Measurements from ENCODE around the gene GABRA4. TPM values are rescaled to one million over a fixed set of nuclear protein-coding genes. Genes with fewer than 3 reads are reported as not detected.

Gene GABRA4
- total RNA-seq, 1 experiment from 2014 or later, result not detected

- H3K4me2 ChIP-seq (ENCODE audit: insufficient read depth, insufficient read length, low read length), result no peak overlapping the region
- H3K79me2 ChIP-seq (ENCODE audit: insufficient read depth, low read length), result no peaks in the 10 kb centered on the region
- no peaks in the 10 kb centered on the region for H4K20me1 ChIP-seq (ENCODE audit: control insufficient read depth, insufficient read depth, insufficient read length)
- no peak for TF ChIP-seq CTCF (conservative IDR thresholded peaks at IDR 0.05)
- WGBS (ENCODE audit: extremely low coverage, insufficient read length, low lambda C conversion rate), result no CpG with 5 or more reads among the region's 1 CpG
- no peak overlapping the region for H4K91ac ChIP-seq (ENCODE audit: insufficient read length, low read depth, low read length)
- no peak overlapping the region for H3K27ac Mint-ChIP-seq
- no peak overlapping the region for H2BK20ac ChIP-seq (ENCODE audit: low read depth, low read length, poor library complexity, severe bottlenecking)
- H3K9ac ChIP-seq (ENCODE audit: extremely low read depth, insufficient read length, low read length), result no peak overlapping the region
- no peak overlapping the region for H2BK5ac ChIP-seq (ENCODE audit: insufficient read length, low read length)
- 0 out of 4 replicates have a peak, but pooled peaks cover 0 to 2% of the 10 kb centered on the region in 2 experiments for H3K4me1 Mint-ChIP-seq
- H2AK5ac ChIP-seq (ENCODE audit: insufficient read length, low read length), result no peak overlapping the region
- no peak overlapping the region for H3K56ac ChIP-seq (ENCODE audit: insufficient read length, low read depth, low read length)
- no peak overlapping the region for H2BK120ac ChIP-seq (ENCODE audit: low read depth, low read length, poor library complexity, severe bottlenecking)
- no peak overlapping the region for H3K18ac ChIP-seq (ENCODE audit: insufficient read length, low read depth, low read length)
- H3K36me3 Mint-ChIP-seq (ENCODE audit: insufficient read depth in 1 of 3, low read depth in 3 of 3), result no peaks in the 10 kb centered on the region
- H3K27me3 Mint-ChIP-seq (ENCODE audit: low read depth), result peaks cover 22% of the 10 kb centered on the region
- no peak overlapping the region for H3K23ac ChIP-seq (ENCODE audit: insufficient read length, low read depth, low read length)
- no peak overlapping the region for H3K27ac ChIP-seq (ENCODE audit: insufficient read length, low read depth, low read length)
- no peak overlapping the region for H4K5ac ChIP-seq (ENCODE audit: insufficient read length, low read depth, low read length)
- no peaks in the 10 kb centered on the region for H3K9me3 Mint-ChIP-seq
- no peak overlapping the region for H4K8ac ChIP-seq (replicated peaks; ENCODE audit: insufficient read length, low read depth, low read length)
- H2BK12ac ChIP-seq (ENCODE audit: insufficient read length, low read depth, low read length), result no peak overlapping the region
- H3K27me3 ChIP-seq (ENCODE audit: insufficient read depth, low read length), result peaks cover 1% of the 10 kb centered on the region; the same call in 1 of the 2 replicates
- no peaks in the 10 kb centered on the region for H3K23me2 ChIP-seq (ENCODE audit: insufficient read length, low read depth, low read length, poor library complexity, severe bottlenecking)
- H3K14ac ChIP-seq (ENCODE audit: insufficient read depth, low read length), result no peak overlapping the region
- H3K9me3 ChIP-seq (ENCODE audit: control insufficient read depth, low read depth, low read length), result no peaks in the 10 kb centered on the region
- H3K4ac ChIP-seq (ENCODE audit: low read depth, low read length), result no peak overlapping the region
- DNase-seq, result no peak
- H2BK15ac ChIP-seq (ENCODE audit: low read depth, low read length), result no peak overlapping the region
- H3K79me1 ChIP-seq (ENCODE audit: insufficient read depth, low read depth, low read length, poor library complexity, severe bottlenecking), result no peaks in the 10 kb centered on the region
- H3K4me3 Mint-ChIP-seq, result no peak overlapping the region
- H2AFZ ChIP-seq (ENCODE audit: low read length), result no peak overlapping the region
- H3K4me1 ChIP-seq (ENCODE audit: insufficient read depth, low read length), result no peaks in the 10 kb centered on the region
- no peak overlapping the region for H3T11ph ChIP-seq (ENCODE audit: low read length)
Observed at GRCh38 chr4:47000406-47000805, 7.0 kb upstream of the GABRA4 start.
